ENCODE data around the gene FNDC3B. TPM values are rescaled to one million over a fixed set of nuclear protein-coding genes. Genes with fewer than 3 reads are reported as not detected.

Gene FNDC3B
- total RNA-seq, 4 donors from 2014 or later = 23.9 to 61.9 (median 37.0) TPM

DNA sequence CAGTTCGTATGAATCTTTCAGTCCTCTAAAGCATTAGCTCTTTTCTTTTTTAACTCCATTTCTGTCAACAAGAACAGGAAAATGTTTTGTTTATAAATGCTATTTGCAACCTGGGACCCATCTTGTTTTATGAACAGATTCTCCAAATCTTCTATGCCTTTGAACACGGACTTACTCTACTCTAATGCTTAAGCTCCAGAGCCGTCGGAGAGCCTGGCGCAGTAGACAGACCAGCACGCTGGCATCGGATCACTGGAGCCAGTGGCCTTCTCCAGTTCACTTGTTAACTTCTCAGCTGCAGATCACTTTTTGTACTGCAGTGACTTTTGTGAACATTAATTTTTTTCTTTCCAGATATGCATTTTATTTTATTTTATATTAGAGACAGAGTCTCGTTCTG, 286.1 kb downstream of the FNDC3B start:
- no peak for TF ChIP-seq POLR2AphosphoS5 (IDR thresholded peaks at IDR 0.05)
- no peak for TF ChIP-seq EP300 (IDR thresholded peaks at IDR 0.05)
- DNase-seq (ENCODE audit: low spot score in 2 of 2) = no peak
- WGBS = 89% methylated on average over 8 of the region's 8 CpGs
- Histone ChIP-seq H3K4me3 (no peak overlapping the region), H3K36me3 (peaks cover 34% of the 10 kb centered on the region), H3K4me1 (peaks cover 18% of the 10 kb centered on the region), H3K27ac (no peak overlapping the region), H3K9me3 (no peaks in the 10 kb centered on the region), H3K27me3 (no peaks in the 10 kb centered on the region)

DNA sequence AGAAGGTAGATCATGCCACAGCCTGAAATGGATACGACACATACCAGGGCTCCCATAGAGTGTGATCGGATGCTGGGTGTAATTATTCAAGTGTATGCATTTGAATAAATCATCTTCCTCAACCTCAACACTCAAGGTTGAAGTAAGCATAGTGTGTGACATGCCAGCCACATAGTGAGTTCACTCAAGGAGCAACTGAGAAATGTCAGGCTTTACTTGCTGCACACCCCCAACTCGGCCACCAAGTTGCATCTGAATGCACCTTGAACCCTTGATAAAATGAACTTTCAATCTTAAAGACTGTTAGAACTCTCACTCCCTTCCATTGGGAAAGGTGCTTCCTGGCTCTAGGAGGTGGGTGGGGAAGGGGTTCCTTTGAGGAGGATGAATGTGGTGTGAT, 287.6 kb downstream of the FNDC3B start:
- no peaks in the 10 kb centered on the region for H3K9me3 ChIP-seq
- peaks cover 44% of the 10 kb centered on the region for H3K36me3 ChIP-seq
- no peak overlapping the region for H3K27ac ChIP-seq
- 90% methylated on average over 3 of the region's 3 CpGs for WGBS
- no peak for DNase-seq (ENCODE audit: low spot score in 2 of 2)
- H3K4me3 ChIP-seq = no peak overlapping the region
- H3K27me3 ChIP-seq = no peaks in the 10 kb centered on the region
- peaks cover 14% of the 10 kb centered on the region for H3K4me1 ChIP-seq
- TF ChIP-seq, protein P1, sequence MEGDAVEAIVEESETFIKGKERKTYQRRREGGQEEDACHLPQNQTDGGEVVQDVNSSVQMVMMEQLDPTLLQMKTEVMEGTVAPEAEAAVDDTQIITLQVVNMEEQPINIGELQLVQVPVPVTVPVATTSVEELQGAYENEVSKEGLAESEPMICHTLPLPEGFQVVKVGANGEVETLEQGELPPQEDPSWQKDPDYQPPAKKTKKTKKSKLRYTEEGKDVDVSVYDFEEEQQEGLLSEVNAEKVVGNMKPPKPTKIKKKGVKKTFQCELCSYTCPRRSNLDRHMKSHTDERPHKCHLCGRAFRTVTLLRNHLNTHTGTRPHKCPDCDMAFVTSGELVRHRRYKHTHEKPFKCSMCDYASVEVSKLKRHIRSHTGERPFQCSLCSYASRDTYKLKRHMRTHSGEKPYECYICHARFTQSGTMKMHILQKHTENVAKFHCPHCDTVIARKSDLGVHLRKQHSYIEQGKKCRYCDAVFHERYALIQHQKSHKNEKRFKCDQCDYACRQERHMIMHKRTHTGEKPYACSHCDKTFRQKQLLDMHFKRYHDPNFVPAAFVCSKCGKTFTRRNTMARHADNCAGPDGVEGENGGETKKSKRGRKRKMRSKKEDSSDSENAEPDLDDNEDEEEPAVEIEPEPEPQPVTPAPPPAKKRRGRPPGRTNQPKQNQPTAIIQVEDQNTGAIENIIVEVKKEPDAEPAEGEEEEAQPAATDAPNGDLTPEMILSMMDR (IDR thresholded peaks at IDR 0.05) = no peak
- TF ChIP-seq POLR2AphosphoS5 (IDR thresholded peaks at IDR 0.05) (no peak), POLR2A (IDR thresholded peaks at IDR 0.05) (no peak), EP300 (IDR thresholded peaks at IDR 0.05) (no peak)

DNA sequence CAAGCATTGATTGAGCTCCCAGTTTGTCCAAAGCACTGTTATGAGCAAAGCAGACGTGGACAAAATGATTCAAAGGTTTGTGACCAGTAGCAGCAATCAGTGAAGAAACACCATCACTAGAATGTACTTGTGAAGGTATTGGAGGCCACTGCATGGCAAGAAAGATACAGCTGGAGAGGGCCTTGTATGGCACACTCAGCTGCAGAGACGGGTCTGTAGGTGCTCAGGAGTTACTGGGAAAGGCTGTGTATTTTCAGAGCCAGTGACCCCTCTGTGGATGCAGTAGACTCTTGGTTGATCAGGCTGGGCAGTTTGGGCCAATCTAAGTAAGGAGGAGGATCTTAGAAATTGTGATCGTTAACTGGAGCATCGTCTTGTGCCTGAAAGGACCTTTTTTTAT, 288.9 kb downstream of the FNDC3B start:
- H3K4me1 ChIP-seq = peaks cover 17% of the 10 kb centered on the region
- no peak for DNase-seq (ENCODE audit: low spot score in 2 of 2)
- peaks cover 42% of the 10 kb centered on the region for H3K36me3 ChIP-seq
- no peaks in the 10 kb centered on the region for H3K27me3 ChIP-seq
- no peaks in the 10 kb centered on the region for H3K9me3 ChIP-seq
- no peak overlapping the region for H3K27ac ChIP-seq
- TF ChIP-seq, protein P1 (IDR thresholded peaks at IDR 0.05) = no peak
- TF ChIP-seq POLR2A (IDR thresholded peaks at IDR 0.05) = no peak
- no peak for TF ChIP-seq EP300 (IDR thresholded peaks at IDR 0.05)
- no peak for TF ChIP-seq POLR2AphosphoS5 (IDR thresholded peaks at IDR 0.05)
- no peak overlapping the region for H3K4me3 ChIP-seq
- 92% methylated on average over 4 of the region's 4 CpGs for WGBS

DNA sequence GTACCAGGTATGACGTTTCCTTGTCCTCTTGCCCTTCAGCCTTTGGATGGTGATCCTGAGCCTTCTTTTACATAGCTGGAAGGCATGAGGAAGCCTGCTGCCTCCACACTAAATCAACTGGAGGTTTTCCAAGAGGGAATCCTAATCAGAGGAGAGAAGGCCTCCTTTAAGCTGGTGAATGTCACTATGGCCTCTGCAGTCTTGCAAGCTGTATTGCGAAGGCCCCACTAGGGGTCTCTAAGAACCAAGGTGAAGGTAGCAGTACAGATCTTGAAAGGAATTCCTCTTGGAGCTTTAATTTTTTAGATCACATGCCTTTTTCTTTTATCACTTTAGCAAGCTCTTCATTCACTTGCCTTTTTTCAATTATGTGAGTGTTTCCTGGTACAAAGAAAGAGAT, 289.7 kb downstream of the FNDC3B start:
- Histone ChIP-seq H3K9me3 (no peaks in the 10 kb centered on the region), H3K27ac (no peak overlapping the region), H3K4me3 (no peak overlapping the region), H3K4me1 (peaks cover 9% of the 10 kb centered on the region), H3K36me3 (peaks cover 42% of the 10 kb centered on the region), H3K27me3 (no peaks in the 10 kb centered on the region)
- WGBS = 92% methylated on average over 2 of the region's 2 CpGs
- no peak for TF ChIP-seq POLR2AphosphoS5 (IDR thresholded peaks at IDR 0.05)
- TF ChIP-seq EP300 (IDR thresholded peaks at IDR 0.05) = no peak
- TF ChIP-seq, protein P1 (IDR thresholded peaks at IDR 0.05) = no peak
- TF ChIP-seq POLR2A (IDR thresholded peaks at IDR 0.05) = no peak
- DNase-seq (ENCODE audit: low spot score in 2 of 2) = no peak

DNA sequence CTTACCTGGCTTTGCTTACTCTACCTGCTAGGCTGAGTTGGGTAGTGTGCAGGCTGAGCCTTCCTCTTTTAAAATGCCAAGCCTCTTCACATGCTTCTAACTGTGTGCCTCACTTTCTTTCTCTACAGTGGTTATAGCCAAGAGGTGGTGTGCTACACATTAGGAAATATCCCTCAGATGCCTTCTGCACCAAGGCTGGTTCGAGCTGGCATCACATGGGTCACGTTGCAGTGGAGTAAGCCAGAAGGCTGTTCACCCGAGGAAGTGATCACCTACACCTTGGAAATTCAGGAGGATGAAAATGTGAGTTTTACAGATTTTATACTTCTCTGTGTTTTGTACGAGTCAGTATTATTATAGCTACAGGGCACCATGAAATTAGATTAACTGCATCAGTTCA, 291.0 kb downstream of the FNDC3B start:
- H3K36me3 ChIP-seq = peaks cover 35% of the 10 kb centered on the region
- no peaks in the 10 kb centered on the region for H3K27me3 ChIP-seq
- no peak for DNase-seq (ENCODE audit: low spot score in 2 of 2)
- H3K4me1 ChIP-seq = peaks cover 5% of the 10 kb centered on the region
- H3K4me3 ChIP-seq = no peak overlapping the region
- no peak overlapping the region for H3K27ac ChIP-seq
- H3K9me3 ChIP-seq = no peaks in the 10 kb centered on the region
- TF ChIP-seq EP300 (IDR thresholded peaks at IDR 0.05) = no peak
- no peak for TF ChIP-seq POLR2A (IDR thresholded peaks at IDR 0.05)
- TF ChIP-seq, protein P1 (IDR thresholded peaks at IDR 0.05) = no peak
- no peak for TF ChIP-seq POLR2AphosphoS5 (IDR thresholded peaks at IDR 0.05)
- 89% methylated on average over 4 of the region's 4 CpGs for WGBS

Measured in suprapubic skin (tissue), 4 donors.